Gastrocnemius medialis (tissue), 4 donors: ENCODE measurements around the gene TMEM108.

Experiments used
- CTCF ChIP-seq, 5 experiments: fragments of 450-650 bp in 3 of 5; fragments of 200-600 bp in 2 of 5; sonication (generic) in 2 of 5; IDR thresholded peaks in 4 of 5; conservative IDR thresholded peaks in 1 of 5; 1 replicate in 4 of 5; 2 replicates in 1 of 5; pipeline ENCODE4 v1.5.1; 2016 to 2019; ENCODE audit warnings: antibody characterized with exemption in 5 of 5, mild to moderate bottlenecking in 3 of 5, moderate library complexity in 3 of 5
- POLR2A ChIP-seq, 2 donors: fragments of 450-650 bp; IDR thresholded peaks; one replicate each; pipeline ENCODE4 v1.6.1; 2017; ENCODE audit warnings: antibody characterized with exemption in 2 of 2, mild to moderate bottlenecking in 2 of 2, moderate library complexity in 2 of 2

GRCh38 chr3:133125171-133125570, 87.0 kb downstream of the TMEM108 start:
- TF ChIP-seq CTCF (IDR thresholded peaks at IDR 0.05 in 4 of 5, conservative IDR thresholded peaks at IDR 0.05 in 1 of 5) (no peak), POLR2A (IDR thresholded peaks at IDR 0.05) (no peak)
